GM12878 (cell line): Measurements from ENCODE around the gene TRAK2. TPM values are rescaled to one million over a fixed set of nuclear protein-coding genes. Genes with fewer than 3 reads are reported as not detected.
A peak's percentile ranks its signal among the peaks of the same experiment; 100 is the strongest.

Source experiments
- ATAC-seq: fragments of 200-7000 bp; cut with Tn5 transposase; 3 replicates; pipeline ENCODE4 v1.9.1; 2020; ENCODE audit warnings: mild to moderate bottlenecking, moderate library complexity
- BruUV-seq: library from RNA; stranded (reverse); fragments of 400-500 nt; replicated peaks from 2 replicates; lab custom pipeline; 2021; lab: Mats Ljungman, UMichigan
- CTCF ChIA-PET: fragments of 300-600 bp; sonication (Branson Sonifier 250); formaldehyde crosslinking; extraction: SDS; loops from one replicate; lab custom pipeline; 2021; ENCODE audit warnings: inconsistent platforms; lab: Yijun Ruan, JAX
- POLR2A ChIA-PET: fragments of 350-600 bp; formaldehyde crosslinking; extraction: SDS; loops from one replicate; lab custom pipeline; 2021; ENCODE audit warnings: inconsistent platforms; lab: Charles Lee
- RAD21 ChIA-PET: fragments of 300-600 bp; sonication (Branson Sonifier 250); formaldehyde crosslinking; loops from one replicate; lab custom pipeline; 2023; ENCODE audit warnings: antibody characterized with exemption; ENCODE audit not compliant: unreplicated experiment; lab: Charles Lee
- SMC1A ChIA-PET: fragments of 300-600 bp; sonication (Branson Sonifier 250); formaldehyde crosslinking; loops from one replicate; lab custom pipeline; 2023; ENCODE audit not compliant: unreplicated experiment, uncharacterized antibody; lab: Charles Lee
- DNase-seq: peaks from one replicate; pipeline ENCODE4 v3.0.0-alpha.2; 2011; ENCODE audit warnings: low read depth, low spot score
- FAIRE-seq: peaks from 3 replicates; lab custom pipeline; 2011; peaks lifted over from hg19 to GRCh38; lab: Jason Lieb, UNC
- H2AFZ ChIP-seq: 2 replicates; pipeline ENCODE4 v1.6.0; 2011; ENCODE audit warnings: low read depth, low read length, control low read depth; ENCODE audit not compliant: control insufficient read depth
- H3K27ac ChIP-seq: 2 replicates; pipeline ENCODE4 v1.5.1; 2011; ENCODE audit warnings: control low read depth; ENCODE audit not compliant: control insufficient read depth, insufficient read depth
- H3K27me3 ChIP-seq, 2 experiments: replicated peaks in 1 of 2; 2 replicates each; pipeline versions ENCODE4 v1.6.0 to v1.6.1; 2011; ENCODE audit warnings: low read length in 1 of 2; ENCODE audit not compliant: control insufficient read depth in 2 of 2, insufficient read depth in 2 of 2
- H3K36me3 ChIP-seq, 2 experiments: 2 replicates each; pipeline ENCODE4 v1.5.1; 2011; ENCODE audit warnings: low read length in 1 of 2; ENCODE audit not compliant: control insufficient read depth in 2 of 2, insufficient read depth in 2 of 2
- H3K4me1 ChIP-seq: 2 replicates; pipeline ENCODE4 v1.6.1; 2011; ENCODE audit warnings: mild to moderate bottlenecking, low read length, moderate library complexity, mixed read lengths; ENCODE audit not compliant: control insufficient read depth, insufficient read depth
- H3K4me2 ChIP-seq: 2 replicates; pipeline ENCODE4 v1.6.0; 2011; ENCODE audit warnings: control low read depth; ENCODE audit not compliant: control insufficient read depth, insufficient read depth
- H3K4me3 ChIP-seq: fragments of 200-600 bp; sonication (generic); 2 replicates; pipeline ENCODE4 v1.5.1; 2016
- H3K79me2 ChIP-seq: 2 replicates; pipeline ENCODE4 v1.6.0; 2011; ENCODE audit warnings: low read length; ENCODE audit not compliant: control insufficient read depth, insufficient read depth
- H3K9ac ChIP-seq: 2 replicates; pipeline ENCODE4 v1.8.0; 2011; ENCODE audit warnings: low read length, control low read depth, mixed read lengths; ENCODE audit not compliant: control insufficient read depth, insufficient read depth
- H3K9me3 ChIP-seq: replicated peaks from 3 replicates; pipeline ENCODE4 v1.5.1; 2011; ENCODE audit warnings: mild to moderate bottlenecking, low read length; ENCODE audit not compliant: control insufficient read depth, insufficient read depth
- H4K20me1 ChIP-seq: 2 replicates; pipeline ENCODE4 v1.6.0; 2011; ENCODE audit not compliant: control insufficient read depth, insufficient read depth
- ATF7 ChIP-seq: fragments of 450-650 bp; IDR thresholded peaks from 2 replicates; pipeline ENCODE4 v1.6.1; 2016; ENCODE audit warnings: low read depth, mild to moderate bottlenecking
- BCLAF1 ChIP-seq: fragments of 450-650 bp; IDR thresholded peaks from 2 replicates; pipeline ENCODE4 v1.6.1; 2017; ENCODE audit warnings: antibody characterized with exemption, mild to moderate bottlenecking, moderate library complexity
- CEBPZ ChIP-seq: fragments of 150-350 bp; IDR thresholded peaks from 2 replicates; pipeline ENCODE4 v1.6.1; 2016; ENCODE audit warnings: low read depth, low read length
- ETV6 ChIP-seq, 2 experiments: fragments of 450-650 bp in 1 of 2; IDR thresholded peaks in 1 of 2; conservative IDR thresholded peaks in 1 of 2; 2 replicates each; pipeline ENCODE4 v1.6.1; 2014; ENCODE audit warnings: antibody characterized with exemption in 1 of 2, borderline replicate concordance in 1 of 2, low read depth in 1 of 2, mild to moderate bottlenecking in 1 of 2, moderate library complexity in 1 of 2
- RB1 ChIP-seq: fragments of 450-650 bp; formaldehyde crosslinking; IDR thresholded peaks from 2 replicates; pipeline ENCODE4 v1.6.1; 2017; ENCODE audit warnings: mild to moderate bottlenecking, borderline replicate concordance
- TARDBP ChIP-seq: IDR thresholded peaks from 2 replicates; pipeline ENCODE4 v1.6.1; 2016; ENCODE audit warnings: borderline replicate concordance
- YY1 ChIP-seq: IDR thresholded peaks from 2 replicates; pipeline ENCODE4 v1.6.1; 2011; ENCODE audit warnings: low read depth, mild to moderate bottlenecking, low read length
- ZNF217 ChIP-seq: fragments of 450-650 bp; IDR thresholded peaks from 2 replicates; pipeline ENCODE4 v1.6.1; 2017; ENCODE audit warnings: antibody characterized with exemption, mild to moderate bottlenecking
- WGBS: methylation state at CpG from one replicate; pipeline ENCODE4 v1.1.6; 2016; ENCODE audit warnings: low lambda C conversion rate; ENCODE audit not compliant: insufficient replicate concordance, insufficient coverage; ENCODE audit errors: missing lambda C conversion rate; 5-methylcytosine and 5-hydroxymethylcytosine counted together
- in situ Hi-C: fragments of 300-500 bp; cut with MboI; formaldehyde crosslinking; loops from 9 replicates; pipeline ENCODE4 v1.14.3; 2018; ENCODE audit warnings: mixed read lengths
- intact Hi-C: fragments of 100-400 bp; cut with micrococcal nuclease; formaldehyde crosslinking; loops from one replicate; pipeline ENCODE4 v1.14.2; 2022; ENCODE audit not compliant: unreplicated experiment
- polyA plus RNA-seq, 11 experiments: library from polyadenylated mRNA; depleted of rRNA in 4 of 11; unstranded in 6 of 11; stranded (reverse) in 5 of 11; fragments of >200 nt; fragmentation: Nextera tagmentation in 4 of 11; fragmentation: Illumina TruSeq in 1 of 11; extraction: Ambion mirVana in 4 of 11; extraction: Trizol in 1 of 11; gene quantifications; 1 replicate in 1 of 11; 2 replicates in 10 of 11; pipeline versions ENCODE4 v1.2.1 to v1.2.3, GENCODE V29; 2011 to 2016; ENCODE audit warnings: inconsistent platforms in 2 of 11, missing spikeins in 2 of 11, low read depth in 1 of 11
- total RNA-seq, 4 experiments: library from RNA; depleted of rRNA in 3 of 4; stranded (reverse); fragments of >200 nt in 3 of 4; fragmentation: Illumina TruSeq in 1 of 4; extraction: Trizol in 1 of 4; gene quantifications; 2 replicates each; pipeline versions ENCODE4 v1.2.1 to v1.2.3, GENCODE V29; 2013 to 2021
- TF ChIP-seq, protein P1 (sequence below): fragments of 450-650 bp; IDR thresholded peaks from 2 replicates; pipeline ENCODE4 v1.6.1; 2016; ENCODE audit warnings: mild to moderate bottlenecking, moderate library complexity, borderline replicate concordance
- TF ChIP-seq, protein P2 (sequence below), 3 experiments: IDR thresholded peaks in 2 of 3; conservative IDR thresholded peaks in 1 of 3; 2 replicates each; pipeline ENCODE4 v1.5.1; 2011; ENCODE audit warnings: low read depth in 3 of 3, low read length in 3 of 3, mild to moderate bottlenecking in 3 of 3, control low read depth in 2 of 3, moderate library complexity in 2 of 3, inconsistent platforms in 1 of 3, mixed read lengths in 1 of 3; ENCODE audit not compliant: control insufficient read depth in 2 of 3, insufficient read depth in 1 of 3; ENCODE audit errors: extremely low read depth in 1 of 3

Gene TRAK2
- total and polyA plus RNA-seq, 10 of the 15 experiments (the other 5 are each of a cell fraction or from before 2014, with no cell fraction given) = 5.2 to 20.0 (median 11.8) TPM

- no peaks in the 10 kb centered on the region for H3K36me3 ChIP-seq
- no peak overlapping the region for H3K9ac ChIP-seq
- no peak overlapping the region for H3K4me2 ChIP-seq
- no peaks in the 10 kb centered on the region for H3K9me3 ChIP-seq
- no peaks in the 10 kb centered on the region for H4K20me1 ChIP-seq
- no peak overlapping the region for H3K4me3 ChIP-seq
- ChIA-PET POLR2A (no interaction called here), SMC1A (no interaction called here), CTCF (no interaction called here), RAD21 (no interaction called here)
- ATAC-seq = no peak
- no peak for DNase-seq
- no peaks in the 10 kb centered on the region for H3K79me2 ChIP-seq
- H3K4me1 ChIP-seq = peaks cover 7% of the 10 kb centered on the region; the same call in 1 of the 2 replicates
- H3K27me3 ChIP-seq = no peaks in the 10 kb centered on the region
- WGBS = 100% methylated on average over 3 of the region's 3 CpGs
- no TSS peak for BruUV-seq
- intact Hi-C loops = no loop called here
- H2AFZ ChIP-seq = no peak overlapping the region
- no peak overlapping the region for H3K27ac ChIP-seq
- FAIRE-seq = no peak
- in situ Hi-C loops = no loop called here
- TF ChIP-seq YY1 = no peak
- TF ChIP-seq CEBPZ = no peak
- TF ChIP-seq, protein P1, sequence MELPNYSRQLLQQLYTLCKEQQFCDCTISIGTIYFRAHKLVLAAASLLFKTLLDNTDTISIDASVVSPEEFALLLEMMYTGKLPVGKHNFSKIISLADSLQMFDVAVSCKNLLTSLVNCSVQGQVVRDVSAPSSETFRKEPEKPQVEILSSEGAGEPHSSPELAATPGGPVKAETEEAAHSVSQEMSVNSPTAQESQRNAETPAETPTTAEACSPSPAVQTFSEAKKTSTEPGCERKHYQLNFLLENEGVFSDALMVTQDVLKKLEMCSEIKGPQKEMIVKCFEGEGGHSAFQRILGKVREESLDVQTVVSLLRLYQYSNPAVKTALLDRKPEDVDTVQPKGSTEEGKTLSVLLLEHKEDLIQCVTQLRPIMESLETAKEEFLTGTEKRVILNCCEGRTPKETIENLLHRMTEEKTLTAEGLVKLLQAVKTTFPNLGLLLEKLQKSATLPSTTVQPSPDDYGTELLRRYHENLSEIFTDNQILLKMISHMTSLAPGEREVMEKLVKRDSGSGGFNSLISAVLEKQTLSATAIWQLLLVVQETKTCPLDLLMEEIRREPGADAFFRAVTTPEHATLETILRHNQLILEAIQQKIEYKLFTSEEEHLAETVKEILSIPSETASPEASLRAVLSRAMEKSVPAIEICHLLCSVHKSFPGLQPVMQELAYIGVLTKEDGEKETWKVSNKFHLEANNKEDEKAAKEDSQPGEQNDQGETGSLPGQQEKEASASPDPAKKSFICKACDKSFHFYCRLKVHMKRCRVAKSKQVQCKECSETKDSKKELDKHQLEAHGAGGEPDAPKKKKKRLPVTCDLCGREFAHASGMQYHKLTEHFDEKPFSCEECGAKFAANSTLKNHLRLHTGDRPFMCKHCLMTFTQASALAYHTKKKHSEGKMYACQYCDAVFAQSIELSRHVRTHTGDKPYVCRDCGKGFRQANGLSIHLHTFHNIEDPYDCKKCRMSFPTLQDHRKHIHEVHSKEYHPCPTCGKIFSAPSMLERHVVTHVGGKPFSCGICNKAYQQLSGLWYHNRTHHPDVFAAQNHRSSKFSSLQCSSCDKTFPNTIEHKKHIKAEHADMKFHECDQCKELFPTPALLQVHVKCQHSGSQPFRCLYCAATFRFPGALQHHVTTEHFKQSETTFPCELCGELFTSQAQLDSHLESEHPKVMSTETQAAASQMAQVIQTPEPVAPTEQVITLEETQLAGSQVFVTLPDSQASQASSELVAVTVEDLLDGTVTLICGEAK = peak; percentile 59
- no peak for TF ChIP-seq BCLAF1
- no peak for TF ChIP-seq RB1
- TF ChIP-seq ATF7 = no peak
- TF ChIP-seq, protein P2, sequence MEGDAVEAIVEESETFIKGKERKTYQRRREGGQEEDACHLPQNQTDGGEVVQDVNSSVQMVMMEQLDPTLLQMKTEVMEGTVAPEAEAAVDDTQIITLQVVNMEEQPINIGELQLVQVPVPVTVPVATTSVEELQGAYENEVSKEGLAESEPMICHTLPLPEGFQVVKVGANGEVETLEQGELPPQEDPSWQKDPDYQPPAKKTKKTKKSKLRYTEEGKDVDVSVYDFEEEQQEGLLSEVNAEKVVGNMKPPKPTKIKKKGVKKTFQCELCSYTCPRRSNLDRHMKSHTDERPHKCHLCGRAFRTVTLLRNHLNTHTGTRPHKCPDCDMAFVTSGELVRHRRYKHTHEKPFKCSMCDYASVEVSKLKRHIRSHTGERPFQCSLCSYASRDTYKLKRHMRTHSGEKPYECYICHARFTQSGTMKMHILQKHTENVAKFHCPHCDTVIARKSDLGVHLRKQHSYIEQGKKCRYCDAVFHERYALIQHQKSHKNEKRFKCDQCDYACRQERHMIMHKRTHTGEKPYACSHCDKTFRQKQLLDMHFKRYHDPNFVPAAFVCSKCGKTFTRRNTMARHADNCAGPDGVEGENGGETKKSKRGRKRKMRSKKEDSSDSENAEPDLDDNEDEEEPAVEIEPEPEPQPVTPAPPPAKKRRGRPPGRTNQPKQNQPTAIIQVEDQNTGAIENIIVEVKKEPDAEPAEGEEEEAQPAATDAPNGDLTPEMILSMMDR (IDR thresholded peaks at IDR 0.05 in 2 of 3, conservative IDR thresholded peaks at IDR 0.05 in 1 of 3; ENCODE audit: control insufficient read depth in 2 of 3, extremely low read depth in 1 of 3, insufficient read depth in 1 of 3, low read depth in 3 of 3, low read length in 3 of 3) = peak in 1 of 3 experiments; percentile 23; a peak in 1 of 6 replicates
- no peak for TF ChIP-seq ETV6 (conservative IDR thresholded peaks at IDR 0.05 in 1 of 2, IDR thresholded peaks at IDR 0.05 in 1 of 2; ENCODE audit: borderline replicate concordance in 1 of 2, low read depth in 1 of 2)
- no peak for TF ChIP-seq TARDBP
- no peak for TF ChIP-seq ZNF217
Measured at GRCh38 chr2:201419057-201419635, 32.1 kb downstream of the TRAK2 start.
